Omental fat pad (tissue), 4 donors: ENCODE data around the gene BCR. TPM values are rescaled to one million over a fixed set of nuclear protein-coding genes. Genes with fewer than 3 reads are reported as not detected.

Experiments used
- ATAC-seq: fragments of 150-250 bp; one replicate; pipeline ENCODE4 v1.9.1; 2016; ENCODE audit warnings: mild to moderate bottlenecking, moderate library complexity; ENCODE audit not compliant: low FRiP score
- DNase-seq: peaks from one replicate; pipeline ENCODE4 v3.0.0-alpha.2; 2019; ENCODE audit warnings: low spot score
- CTCF ChIP-seq, 3 donors: fragments of 450-650 bp; IDR thresholded peaks; one replicate each; pipeline ENCODE4 v1.5.1; 2016 to 2017; ENCODE audit warnings: antibody characterized with exemption in 3 of 3, mild to moderate bottlenecking in 3 of 3, moderate library complexity in 2 of 3
- total RNA-seq, 4 donors: library from RNA; depleted of rRNA; stranded (reverse); fragments of >200 nt; gene quantifications; one replicate each; pipeline ENCODE4 v1.1.0, GENCODE V29; 2016

BCR gene
- total RNA-seq, 4 donors from 2014 or later = 34.8 to 128 (median 51.4) TPM

GRCh38 chr22:23253475-23254055, 73.3 kb downstream of the BCR start:
- TF ChIP-seq CTCF (IDR thresholded peaks at IDR 0.05) = no peak
- DNase-seq (no peak), ATAC-seq (no peak)

GRCh38 chr22:23255506-23256170, 75.3 kb downstream of the BCR start:
- DNase-seq = no peak
- no peak for ATAC-seq
- TF ChIP-seq CTCF (IDR thresholded peaks at IDR 0.05) = no peak

- TF ChIP-seq CTCF (IDR thresholded peaks at IDR 0.05) = no peak
- DNase-seq (no peak), ATAC-seq (no peak)
Observed at GRCh38 chr22:23256171-23256932, 76.0 kb downstream of the BCR start.

GRCh38 chr22:23256986-23257888, 76.9 kb downstream of the BCR start:
- DNase-seq = no peak
- no peak for TF ChIP-seq CTCF (IDR thresholded peaks at IDR 0.05)
- peak; percentile 77 for ATAC-seq

GRCh38 chr22:23257889-23258825, 77.8 kb downstream of the BCR start:
- DNase-seq (no peak), ATAC-seq (no peak)
- no peak for TF ChIP-seq CTCF (IDR thresholded peaks at IDR 0.05)

GRCh38 chr22:23258826-23259170, 78.5 kb downstream of the BCR start:
- no peak for TF ChIP-seq CTCF (IDR thresholded peaks at IDR 0.05)
- ATAC-seq (no peak), DNase-seq (no peak)
